HG03196 (cell line): Measurements from ENCODE around the gene WDR1.

Source experiments
- ATAC-seq: cut with Tn5 transposase; IDR thresholded peaks from one replicate; pipeline ENCODE4 v1.9.1; 2021; ENCODE audit not compliant: unreplicated experiment

Gene WDR1

GRCh38 chr4:10074076-10074766 is 42.4 kb downstream of the WDR1 start:
- ATAC-seq: no peak

GRCh38 chr4:10072420-10073017 is 44.1 kb downstream of the WDR1 start:
- no peak for ATAC-seq

DNA sequence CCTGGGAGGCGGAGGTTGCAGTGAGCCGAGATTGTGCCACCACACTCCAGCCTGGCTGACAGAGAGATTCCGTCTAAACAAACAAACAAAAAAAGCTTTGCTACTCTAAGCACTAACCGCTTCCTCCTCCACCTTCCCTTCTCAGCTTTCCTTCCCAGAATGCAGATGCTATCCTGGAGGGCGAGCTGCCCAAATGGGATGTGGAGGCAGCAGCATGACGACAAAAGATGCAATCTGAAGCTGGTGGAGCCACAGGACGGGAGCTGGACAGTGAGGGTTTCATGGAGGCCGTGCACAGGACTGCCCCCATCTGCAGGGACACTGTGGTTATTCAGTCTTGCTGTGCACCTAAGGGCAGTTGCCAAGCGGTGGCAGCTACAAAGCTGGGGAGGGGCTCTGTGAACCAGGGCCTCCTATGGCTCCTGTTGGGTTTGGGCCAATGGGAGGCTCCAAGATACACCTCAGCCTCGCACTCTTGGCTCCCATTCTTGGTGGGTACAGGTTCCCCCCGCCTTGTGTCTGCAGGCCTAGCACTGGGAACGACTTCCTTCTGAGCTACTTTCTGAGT is 47.4 kb downstream of the WDR1 start:
- no peak for ATAC-seq

DNA sequence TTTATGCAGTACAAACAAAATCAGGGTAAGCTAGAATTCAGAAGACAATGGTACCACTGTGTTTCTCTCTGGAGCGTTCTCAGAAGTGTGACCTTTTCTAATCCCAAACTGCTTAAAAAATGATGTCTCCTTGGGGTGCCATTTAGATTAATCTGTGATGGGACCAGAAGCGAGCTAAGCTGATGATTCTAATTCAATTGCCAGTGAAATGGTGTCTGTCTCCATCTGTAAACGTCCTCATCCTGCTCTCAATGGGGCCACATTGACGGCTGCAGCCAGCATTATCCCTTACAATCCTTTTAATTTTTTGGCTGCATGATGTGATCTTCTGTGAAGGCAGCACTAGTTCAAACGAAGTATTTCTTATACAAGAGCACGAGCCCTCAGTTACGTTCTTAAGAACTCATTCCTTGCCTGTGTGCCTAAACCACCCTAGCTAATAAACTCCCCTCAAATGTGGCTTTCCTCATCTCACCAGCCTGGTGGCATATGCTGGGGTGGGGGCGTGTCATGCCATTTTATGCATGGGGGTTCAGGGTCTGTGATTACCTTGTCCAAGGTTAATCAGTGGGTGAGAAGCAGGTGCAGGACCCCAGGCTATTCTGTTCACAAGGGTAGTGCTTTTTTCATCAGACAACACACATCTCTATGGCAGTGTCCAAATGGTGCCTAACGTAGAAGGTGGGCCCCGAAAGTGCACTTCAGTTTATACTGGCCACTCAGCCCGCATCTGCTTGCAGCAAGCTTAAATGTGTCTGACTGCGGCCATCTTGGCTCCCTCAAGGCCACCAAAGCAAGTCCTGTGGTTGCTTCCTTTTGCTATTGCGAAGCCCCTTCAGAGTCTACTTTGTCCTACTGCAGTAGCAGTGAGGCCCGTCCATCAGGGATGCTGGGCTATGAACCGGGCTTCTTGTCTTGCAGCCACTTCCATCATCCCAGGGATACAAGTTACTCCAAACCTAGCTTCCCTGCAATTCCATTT is 49.6 kb downstream of the WDR1 start:
- no peak for ATAC-seq

GRCh38 chr4:10066206-10066605 is 50.4 kb downstream of the WDR1 start:
- ATAC-seq: no peak

DNA sequence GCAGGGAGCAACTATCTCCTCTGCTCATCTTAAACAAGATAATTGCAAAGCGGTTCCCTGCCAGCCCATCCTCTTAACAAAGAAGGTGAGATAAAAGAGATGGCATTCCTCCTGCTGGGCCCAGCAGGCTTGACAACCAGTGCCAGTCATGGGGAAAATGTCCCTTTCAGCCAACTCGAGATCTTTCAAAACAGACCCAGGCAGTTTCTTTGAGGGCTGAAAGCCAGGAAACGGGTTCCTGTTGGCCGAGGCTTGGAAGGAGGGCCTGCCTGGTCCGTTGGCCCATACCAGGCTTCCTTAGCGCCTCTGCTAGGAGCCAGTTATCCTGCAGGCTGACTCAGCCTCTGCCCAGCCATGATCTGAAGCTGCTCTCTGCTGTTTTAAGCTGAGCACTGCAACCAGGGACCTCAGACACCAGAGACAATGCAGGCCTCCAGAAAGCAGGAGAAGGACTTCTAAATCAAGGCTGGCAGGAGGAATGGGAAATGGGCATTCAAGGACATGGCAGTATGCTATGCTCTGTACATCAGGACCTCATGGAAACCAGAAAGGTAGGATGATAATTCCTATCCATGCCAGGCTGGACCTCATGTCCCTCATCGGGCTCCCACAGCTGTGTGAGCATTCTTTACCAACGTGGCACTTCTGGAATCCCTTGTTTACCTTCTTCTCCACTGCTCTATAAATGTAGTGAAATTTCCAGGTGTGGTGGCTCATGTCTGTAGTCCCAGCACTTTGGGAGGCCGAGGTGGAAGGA is 52.9 kb downstream of the WDR1 start:
- no peak for ATAC-seq

DNA sequence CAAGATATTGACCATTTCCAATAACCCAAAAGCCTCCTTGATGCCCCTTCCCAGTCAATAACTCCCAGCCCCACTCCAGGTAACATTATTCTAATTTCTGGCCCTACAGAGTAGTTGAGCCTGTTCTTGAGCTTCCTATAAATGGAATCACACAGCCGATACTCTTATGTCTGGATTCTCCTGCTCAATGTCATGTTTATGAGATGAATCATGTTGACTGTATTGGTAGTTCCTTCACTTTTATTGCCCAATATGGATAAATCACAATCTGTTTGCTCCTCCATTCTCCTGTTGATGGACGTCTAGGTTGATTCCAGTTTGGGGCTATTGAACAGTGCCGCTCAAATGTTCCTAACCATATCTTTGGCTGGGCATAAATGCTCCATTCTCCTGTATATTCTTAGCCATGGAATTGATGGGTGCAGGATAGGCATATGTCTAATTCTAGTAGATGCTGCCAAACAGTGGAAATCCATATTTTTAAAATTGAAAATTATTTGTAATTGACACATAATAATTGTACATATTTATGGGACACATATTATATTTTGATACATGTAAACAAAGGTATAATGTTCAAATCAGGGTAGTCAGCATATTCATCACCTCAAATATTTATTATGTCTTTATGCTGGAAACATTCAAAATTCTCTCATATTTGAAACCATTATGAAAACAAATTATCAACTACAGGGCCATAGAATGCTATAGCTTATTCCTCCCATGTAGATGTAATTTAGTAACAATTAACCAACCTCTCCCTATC is 54.8 kb downstream of the WDR1 start:
- ATAC-seq: no peak

DNA sequence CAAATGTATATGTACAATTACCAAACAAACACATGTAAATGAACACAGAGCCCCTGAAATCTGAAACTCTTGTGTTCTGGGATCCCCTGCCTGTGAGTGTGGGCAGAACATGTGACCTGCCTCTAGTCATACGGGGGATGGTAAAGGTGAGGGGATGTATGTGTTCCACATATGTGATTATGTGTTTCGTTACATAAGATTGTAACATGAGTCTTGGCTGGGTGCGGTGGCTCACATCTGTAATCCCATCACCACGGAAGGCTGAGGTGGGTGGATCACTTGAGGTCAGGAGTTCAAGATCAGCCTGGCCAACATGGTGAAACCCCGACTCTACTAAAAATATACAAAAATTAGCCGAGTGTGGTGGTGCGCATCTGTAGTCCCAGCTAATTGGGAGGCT is 58.2 kb downstream of the WDR1 start:
- ATAC-seq: no peak

GRCh38 chr4:10057023-10057395 is 59.6 kb downstream of the WDR1 start:
- no peak for ATAC-seq

GRCh38 chr4:10056334-10057022 is 60.1 kb downstream of the WDR1 start:
- ATAC-seq: no peak

GRCh38 chr4:10055871-10056270 is 60.7 kb downstream of the WDR1 start:
- no peak for ATAC-seq

GRCh38 chr4:10054571-10055041 is 62.0 kb downstream of the WDR1 start:
- no peak for ATAC-seq

DNA sequence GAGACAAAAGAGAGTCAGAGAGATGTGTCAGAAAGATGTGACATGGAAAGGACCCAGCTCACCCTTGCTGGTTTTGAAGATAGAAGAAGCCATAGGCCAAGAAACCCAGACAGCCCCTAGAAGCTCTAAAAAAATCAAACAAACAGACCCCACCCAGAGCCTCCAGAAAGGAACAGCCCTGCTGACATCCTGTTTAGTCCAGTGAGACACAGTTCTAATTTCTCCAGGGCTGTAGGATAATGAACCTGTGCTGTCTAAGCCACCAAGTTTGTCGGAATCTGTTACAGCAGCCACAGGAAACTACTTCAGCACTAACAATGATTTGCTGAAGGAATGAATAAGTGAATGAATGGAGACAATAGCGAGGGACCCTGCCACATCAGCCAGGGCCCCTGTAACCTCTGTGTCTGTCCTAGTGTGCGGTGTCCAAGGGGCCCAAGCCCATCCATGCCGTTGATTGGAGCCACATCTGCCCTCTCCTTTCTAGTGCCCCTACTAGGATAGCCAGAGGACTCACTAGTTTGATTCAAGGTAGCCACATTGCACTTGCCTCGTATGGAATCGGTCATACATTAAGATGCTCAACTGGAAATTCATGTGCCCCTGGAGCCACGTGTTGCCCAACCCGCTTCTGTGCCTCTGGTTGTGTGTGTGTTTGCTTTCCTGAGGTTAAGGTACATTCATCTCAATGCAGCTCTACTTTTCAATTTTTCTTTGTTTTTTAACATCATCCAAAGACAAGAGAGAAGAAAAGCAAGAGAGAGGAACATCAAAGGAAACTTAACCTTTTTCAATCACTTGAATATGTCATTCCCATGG is 62.8 kb downstream of the WDR1 start:
- ATAC-seq: no peak

DNA sequence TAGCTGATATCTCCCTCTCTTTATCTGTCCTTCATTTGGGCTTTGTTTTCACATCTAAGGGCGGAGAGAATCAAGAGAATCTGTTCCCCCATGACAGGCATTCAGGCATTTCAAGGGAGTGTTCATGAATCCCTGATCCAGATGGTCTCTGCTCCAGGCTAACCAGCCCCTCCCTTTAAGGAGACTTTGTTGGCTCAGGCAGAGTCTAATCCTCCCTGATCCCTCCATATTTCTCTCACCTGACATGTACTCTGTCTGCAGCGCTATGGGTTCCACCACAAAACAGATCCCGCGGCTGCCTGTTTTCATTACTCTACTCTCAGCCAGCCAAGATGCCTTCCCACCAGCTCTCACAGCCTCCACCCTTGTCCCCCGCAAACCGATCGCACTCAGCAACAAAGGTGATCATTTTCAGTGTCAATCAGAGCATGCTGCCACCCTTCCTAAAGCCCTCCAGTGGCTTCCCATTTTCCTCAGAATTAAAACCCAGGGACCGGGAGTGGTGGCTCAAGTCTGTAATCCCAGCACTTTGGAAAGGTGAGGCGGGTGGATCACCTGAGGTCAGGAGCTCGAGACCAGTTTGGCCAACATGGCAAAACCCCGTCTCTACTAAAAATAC is 65.0 kb downstream of the WDR1 start:
- ATAC-seq: no peak

- ATAC-seq: no peak
These were observed 65.9 kb downstream of the WDR1 start for GRCh38 chr4:10050721-10051120.

GRCh38 chr4:10050261-10050661 is 66.3 kb downstream of the WDR1 start:
- ATAC-seq: no peak

GRCh38 chr4:10048941-10049697 is 67.5 kb downstream of the WDR1 start:
- ATAC-seq: no peak
